ENCODE measurements around the gene CHST15.
"Not testable (repeated sequence)": the region's sequence is repeated elsewhere in the genome, so short reads cannot be mapped to it uniquely, and the experiment has no call there.

CHST15 gene

GRCh38 chr10:124104011-124104627 is 10.7 kb upstream of the CHST15 start:
- no peak for DNase-seq

GRCh38 chr10:124101351-124101750 is 8.0 kb upstream of the CHST15 start:
- intact Hi-C loops (cut with DNase I): no loop called here
- DNase-seq: no peak

More at GRCh38 chr10:124104011-124104627, 10.7 kb upstream of the CHST15 start:
- intact Hi-C loops (cut with DNase I): no loop called here

DNA sequence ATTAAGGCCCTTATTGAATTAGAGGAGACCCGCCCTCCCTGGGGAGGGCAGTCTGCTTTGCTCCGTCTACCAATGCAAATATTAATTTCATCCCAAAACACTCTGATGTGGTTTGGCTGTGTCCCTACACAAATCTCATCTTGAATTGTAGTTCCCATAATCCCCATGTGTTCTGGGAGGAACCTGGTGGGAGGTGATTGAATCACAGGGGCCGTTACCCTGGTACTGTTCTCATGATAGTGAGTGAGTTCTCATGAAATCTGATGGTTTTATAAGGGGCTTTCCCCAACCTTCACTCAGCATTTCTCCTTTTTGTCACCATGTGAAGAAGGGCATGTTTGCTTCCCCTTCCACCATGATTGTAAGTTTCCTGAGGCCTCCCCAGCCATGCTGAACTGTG is 7.3 kb upstream of the CHST15 start:
- DNase-seq; intact Hi-C loops (cut with DNase I): not testable (repeated sequence)

- DNase-seq: no peak
- intact Hi-C loops (cut with DNase I): no loop called here
These were observed 6.7 kb upstream of the CHST15 start for GRCh38 chr10:124100124-124100523.

DNA sequence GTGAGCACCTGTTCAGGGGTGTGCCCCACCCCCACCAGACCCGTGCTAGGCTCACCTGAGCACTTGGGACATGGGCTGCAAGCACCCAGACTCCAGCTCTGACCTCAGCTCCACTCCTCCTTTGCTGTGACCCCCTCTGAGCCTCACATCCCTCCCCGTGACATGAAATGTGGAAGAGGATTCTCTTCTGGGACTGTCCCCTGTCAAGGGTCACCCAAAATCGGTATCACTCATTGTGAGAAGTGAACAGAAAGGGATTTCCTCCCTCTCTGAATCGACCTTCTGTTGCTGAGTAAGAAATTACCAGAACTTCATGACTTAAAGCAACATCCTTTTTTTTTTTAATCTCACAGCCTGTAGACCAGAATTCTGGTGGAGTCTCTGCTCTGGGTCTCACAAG is 6.2 kb upstream of the CHST15 start:
- no peak for DNase-seq
- intact Hi-C loops (cut with DNase I): no loop called here

GRCh38 chr10:124098575-124098974 is 5.2 kb upstream of the CHST15 start:
- intact Hi-C loops (cut with DNase I): no loop called here
- DNase-seq: no peak

DNA sequence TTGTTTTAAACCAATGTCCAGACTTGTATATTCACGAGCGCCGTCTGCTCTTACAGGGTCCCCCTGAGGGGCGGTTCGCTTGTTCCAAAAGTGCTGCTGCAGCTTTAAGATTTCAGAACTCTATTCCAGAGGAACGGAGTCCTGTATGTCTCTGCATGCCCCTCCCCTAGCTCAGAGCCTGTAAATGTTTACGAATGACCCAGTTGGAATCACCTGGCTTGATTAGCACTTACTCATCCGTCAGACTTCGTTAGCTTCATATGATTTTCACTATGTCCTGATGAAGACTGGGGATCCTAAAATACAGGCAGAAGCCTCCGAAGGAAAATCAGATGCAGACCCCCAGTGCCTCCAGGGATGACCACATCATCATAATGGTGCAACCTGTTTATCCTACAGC is 4.5 kb upstream of the CHST15 start:
- intact Hi-C loops (cut with DNase I): no loop called here
- no peak for DNase-seq

- DNase-seq: no peak
- intact Hi-C loops (cut with DNase I): no loop called here
These were observed 3.1 kb upstream of the CHST15 start for GRCh38 chr10:124096494-124096893.

GRCh38 chr10:124095801-124096200 is 2.4 kb upstream of the CHST15 start:
- intact Hi-C loops (cut with DNase I); DNase-seq: not testable (repeated sequence)

DNA sequence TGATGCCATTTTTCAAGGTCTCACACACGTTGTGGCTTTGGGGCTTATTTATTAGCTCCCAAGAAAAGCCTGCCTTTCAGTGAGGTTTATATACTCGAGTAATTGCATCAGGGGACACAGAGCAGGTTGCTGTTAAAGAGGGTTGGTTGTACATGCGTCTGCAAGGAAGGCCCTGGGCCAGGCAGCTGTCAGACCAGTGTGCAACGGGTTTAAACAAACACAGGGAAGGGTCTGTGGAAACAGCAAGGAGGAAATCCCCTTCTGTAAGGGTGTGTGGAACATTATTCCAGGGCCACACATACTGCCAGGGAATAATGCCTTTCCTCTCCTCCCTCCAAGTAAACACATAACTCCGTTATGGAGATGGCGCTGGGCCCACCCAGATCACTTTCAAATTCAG is 1.7 kb upstream of the CHST15 start:
- no peak for DNase-seq

DNA sequence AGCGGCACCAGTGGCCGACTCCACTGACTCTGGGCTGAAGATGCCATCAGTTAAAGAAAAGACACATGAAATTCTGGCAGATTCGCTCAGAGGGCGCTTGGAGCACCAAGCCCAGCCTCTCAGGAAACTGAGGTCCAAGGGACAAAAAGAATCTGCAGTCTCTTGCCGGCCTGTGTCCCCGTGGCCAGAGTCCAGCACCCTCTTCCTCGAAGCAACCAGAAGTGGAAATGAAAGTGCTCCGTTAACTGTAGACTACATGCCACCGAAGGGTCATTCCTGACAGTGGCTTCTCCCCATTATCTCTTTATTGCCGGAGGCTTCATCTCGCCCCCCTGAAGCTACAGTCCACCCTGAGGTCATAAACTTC is 1.0 kb upstream of the CHST15 start:
- peak in 12 of 42 donors; percentile 17 to 54 (median 38) for DNase-seq
- intact Hi-C loops (cut with DNase I): no loop called here

More for the DNA sequence above, 1.7 kb upstream of the CHST15 start:
- intact Hi-C loops (cut with DNase I): no loop called here

DNA sequence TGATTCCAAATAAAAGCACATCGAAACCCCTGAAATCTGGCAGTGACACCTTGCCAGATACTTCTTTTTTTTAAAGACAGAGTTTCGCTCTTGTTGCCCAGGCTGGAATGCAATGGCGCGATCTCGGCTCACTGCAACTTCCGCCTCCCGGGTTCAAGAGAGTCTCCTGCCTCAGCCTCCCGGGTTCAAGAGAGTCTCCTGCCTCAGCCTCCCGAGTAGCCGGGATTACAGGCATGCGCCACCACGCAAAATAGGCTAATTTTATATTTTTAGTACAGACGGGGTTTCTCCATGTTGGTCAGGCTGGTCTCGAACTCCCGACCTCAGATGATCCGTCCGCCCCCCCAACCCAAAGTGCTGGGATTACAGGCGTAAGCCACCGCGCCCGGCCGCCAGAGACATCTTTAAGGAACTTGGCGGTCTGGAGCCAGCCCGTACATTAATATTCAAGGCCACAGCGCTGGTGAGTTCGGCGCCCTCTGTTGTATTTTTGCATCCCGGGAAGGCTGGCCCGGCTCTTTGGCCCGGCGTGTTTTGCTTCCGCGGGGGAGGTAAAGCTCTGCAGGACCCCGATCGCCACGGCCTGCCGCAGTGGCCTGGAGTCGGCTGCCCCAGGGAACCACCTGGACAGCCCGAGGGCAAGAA is 498 bp upstream of the CHST15 start:
- intact Hi-C loops (cut with DNase I): not testable (repeated sequence)
- DNase-seq: peak in 27 of 42 donors; percentile 35 to 75 (median 56)

- DNase-seq: peak in 38 of 42 donors; percentile 25 to 74 (median 51)
- intact Hi-C loops (cut with DNase I): no loop called here
These were observed 1.0 kb downstream of the CHST15 start for GRCh38 chr10:124092250-124092859.

DNA sequence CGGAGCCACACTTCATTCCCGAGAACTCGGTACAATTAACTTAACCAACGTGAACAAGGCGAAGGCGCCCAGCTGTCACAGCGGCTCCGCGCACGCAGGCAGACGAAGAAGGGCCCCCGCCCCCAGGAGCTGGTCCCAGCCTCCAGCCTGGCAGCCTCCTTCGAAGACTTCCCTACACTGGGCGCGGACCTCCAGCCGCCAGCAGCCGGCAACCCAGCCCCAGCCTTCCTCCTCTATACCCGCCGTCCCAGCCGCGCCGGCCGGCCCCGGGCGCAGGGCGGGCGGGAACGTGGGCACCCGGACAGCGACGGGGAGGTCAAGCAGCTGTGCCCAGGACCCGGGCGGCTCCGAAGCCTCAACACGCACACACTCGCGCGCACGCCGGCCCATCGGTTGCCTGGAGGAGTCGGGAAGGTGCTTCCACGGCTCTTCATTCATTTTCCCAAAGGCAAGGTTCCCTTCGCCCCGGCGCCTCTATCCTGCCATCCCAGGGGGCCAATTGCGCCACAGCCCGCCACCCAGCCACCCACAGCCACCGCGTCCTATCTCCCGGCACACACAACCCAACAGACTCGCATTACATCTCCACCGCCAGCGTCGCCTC is 1.6 kb downstream of the CHST15 start:
- peak in 40 of 42 donors; percentile 40 to 84 (median 65) for DNase-seq
- intact Hi-C loops (cut with DNase I): no loop called here

DNA sequence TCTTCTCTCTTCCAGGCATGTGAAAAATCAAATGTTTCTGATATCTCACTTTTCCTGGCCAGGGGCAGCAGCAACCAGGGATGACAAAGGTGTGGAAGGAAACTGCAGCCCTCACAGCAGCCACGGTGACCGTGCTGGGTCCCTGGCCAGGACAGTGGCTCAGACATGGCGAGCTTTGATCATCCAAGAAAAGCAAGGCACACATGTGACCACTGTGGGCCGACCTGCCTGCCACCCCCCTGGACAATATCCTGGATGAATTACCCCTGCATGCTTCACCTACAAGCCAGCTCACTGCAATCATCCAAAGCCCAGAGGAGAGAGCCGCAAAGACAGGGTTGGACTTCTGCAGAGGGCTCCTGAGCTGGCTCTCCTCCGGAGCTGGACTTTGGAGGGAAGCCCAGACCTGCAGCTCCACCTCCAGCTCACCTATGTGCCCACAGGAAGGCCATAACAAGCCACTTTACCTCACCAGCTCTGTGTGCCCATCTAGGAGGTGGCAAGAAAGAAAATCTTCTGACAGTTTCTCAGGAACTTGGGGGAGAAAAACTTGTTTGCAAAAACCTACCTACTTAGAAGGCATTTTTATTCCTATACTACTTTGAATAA is 2.7 kb downstream of the CHST15 start:
- intact Hi-C loops (cut with DNase I): no loop called here

DNA sequence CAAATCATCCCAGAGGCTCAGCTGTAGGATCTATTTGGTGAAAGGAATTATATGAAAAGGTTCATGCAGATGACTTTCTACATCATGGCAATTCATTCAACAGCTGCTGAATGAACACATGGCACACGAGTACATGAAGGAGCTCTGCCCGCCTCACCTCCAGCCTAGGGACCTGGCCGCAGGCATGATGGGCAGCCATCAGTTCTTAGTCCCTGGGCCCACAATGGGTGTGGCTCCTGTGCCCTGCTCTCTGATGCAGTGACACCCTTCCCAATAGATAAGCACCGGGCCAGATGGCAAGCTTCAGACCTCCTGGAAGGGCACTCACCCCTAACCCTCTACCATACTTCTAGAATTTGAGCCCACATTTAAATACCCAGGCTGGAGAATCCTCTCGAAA is 3.5 kb downstream of the CHST15 start:
- no peak for DNase-seq
- intact Hi-C loops (cut with DNase I): no loop called here

More for the DNA sequence above, 2.7 kb downstream of the CHST15 start:
- DNase-seq: no peak

DNA sequence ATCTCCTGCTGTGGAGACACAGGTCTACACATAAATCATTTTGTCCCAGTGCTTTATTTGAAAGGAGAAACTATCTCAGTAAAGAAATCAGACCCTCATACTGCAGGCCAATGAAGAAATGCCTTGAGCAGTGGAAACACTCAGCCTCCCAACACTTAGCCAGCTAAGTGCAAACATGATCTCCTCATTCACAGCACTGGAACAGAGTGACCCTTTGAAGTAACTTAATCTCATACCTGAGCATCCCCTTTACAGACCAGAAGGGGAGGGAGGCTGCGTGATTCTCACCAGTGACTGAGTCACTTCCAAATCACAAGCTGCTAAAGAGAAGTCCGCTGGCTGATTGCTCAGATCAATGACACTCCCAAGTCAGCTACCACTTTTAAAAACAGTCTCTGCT is 4.5 kb downstream of the CHST15 start:
- peak in 3 of 42 donors; percentile 41 to 61 (median 61) for DNase-seq
- intact Hi-C loops (cut with DNase I): no loop called here

DNA sequence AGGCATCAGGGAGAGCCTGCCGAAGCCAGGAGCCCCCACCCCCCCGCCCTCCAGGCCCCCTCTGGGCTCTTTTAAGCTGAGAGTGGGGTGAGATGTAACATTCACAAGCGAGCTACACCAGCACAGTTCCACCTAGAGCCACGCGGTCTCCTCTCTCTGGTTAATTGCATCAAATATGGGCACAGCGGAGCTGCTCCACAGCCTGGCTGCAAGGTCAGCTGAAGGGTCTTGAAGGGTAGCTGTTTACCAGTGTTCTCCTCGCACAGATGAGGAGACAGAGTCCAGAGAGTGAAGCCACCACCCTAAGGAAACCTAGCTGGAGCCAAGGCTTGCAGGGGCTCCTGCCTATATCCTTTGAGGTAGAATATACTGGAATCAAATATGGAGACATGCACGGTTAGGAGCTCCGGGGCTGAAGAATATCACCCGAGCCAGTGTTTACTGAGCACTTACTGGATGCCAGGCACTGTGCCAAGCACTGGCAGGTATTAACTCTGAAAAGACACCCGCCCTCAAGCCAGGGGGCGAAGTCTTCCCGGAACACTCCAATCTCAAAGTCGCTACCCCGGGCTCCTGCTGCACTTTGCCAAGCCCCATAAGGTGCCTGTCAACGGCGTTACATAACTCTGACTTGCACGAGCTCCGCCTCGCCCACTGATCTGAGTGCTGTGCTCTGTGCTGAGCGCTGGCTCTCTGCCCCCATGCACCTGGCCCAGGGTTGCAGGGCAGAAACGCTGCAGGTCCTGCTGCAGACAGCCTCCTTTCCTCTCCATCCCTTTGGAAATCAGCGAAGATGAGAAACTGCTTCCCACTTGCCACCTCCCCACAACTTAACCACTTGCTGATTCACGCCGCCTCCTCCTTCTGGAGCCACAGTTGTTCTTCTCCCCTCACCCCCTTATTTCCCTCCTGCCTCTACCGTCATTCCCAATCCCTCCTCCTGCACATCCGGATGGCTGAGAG is 5.4 kb downstream of the CHST15 start:
- peak; percentile 57 to 94 (median 81) for DNase-seq
- intact Hi-C loops (cut with DNase I): no loop called here

Measured in head of caudate nucleus (tissue), 42 donors.